NCI-H187 treated with DMSO at 0.1 percent for 48 hours (cell line): ENCODE measurements around the gene A2ML1.
"Not testable (repeated sequence)": the region's sequence is repeated elsewhere in the genome, so short reads cannot be mapped to it uniquely, and the experiment has no call there.

Experiments
- DNase-seq: peaks from one replicate; lab custom pipeline; 2025; lab: John Stamatoyannopoulos, UW

A2ML1 gene

DNA sequence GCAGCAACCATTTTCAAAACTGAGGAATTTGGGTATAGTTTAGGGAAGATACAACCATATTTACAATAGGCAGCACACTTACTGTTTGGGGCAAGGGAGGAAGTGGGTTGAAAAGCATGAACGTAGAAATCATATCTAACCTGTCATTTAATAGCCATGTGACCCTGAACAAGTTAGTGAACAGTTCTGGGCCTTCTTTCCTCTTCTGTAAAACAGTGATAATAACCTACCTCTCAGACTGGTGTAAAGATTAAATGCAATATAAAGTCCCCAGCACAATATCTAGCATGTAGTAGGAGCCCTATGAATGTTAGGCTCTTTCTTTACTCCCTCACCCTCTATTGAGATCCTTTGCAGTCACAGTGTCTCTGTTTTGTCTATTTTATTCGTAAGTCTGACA, 33.5 kb downstream of the A2ML1 start:
- DNase-seq = no peak

GRCh38 chr12:8859448-8859847, 37.0 kb downstream of the A2ML1 start:
- not testable (repeated sequence) for DNase-seq

DNA sequence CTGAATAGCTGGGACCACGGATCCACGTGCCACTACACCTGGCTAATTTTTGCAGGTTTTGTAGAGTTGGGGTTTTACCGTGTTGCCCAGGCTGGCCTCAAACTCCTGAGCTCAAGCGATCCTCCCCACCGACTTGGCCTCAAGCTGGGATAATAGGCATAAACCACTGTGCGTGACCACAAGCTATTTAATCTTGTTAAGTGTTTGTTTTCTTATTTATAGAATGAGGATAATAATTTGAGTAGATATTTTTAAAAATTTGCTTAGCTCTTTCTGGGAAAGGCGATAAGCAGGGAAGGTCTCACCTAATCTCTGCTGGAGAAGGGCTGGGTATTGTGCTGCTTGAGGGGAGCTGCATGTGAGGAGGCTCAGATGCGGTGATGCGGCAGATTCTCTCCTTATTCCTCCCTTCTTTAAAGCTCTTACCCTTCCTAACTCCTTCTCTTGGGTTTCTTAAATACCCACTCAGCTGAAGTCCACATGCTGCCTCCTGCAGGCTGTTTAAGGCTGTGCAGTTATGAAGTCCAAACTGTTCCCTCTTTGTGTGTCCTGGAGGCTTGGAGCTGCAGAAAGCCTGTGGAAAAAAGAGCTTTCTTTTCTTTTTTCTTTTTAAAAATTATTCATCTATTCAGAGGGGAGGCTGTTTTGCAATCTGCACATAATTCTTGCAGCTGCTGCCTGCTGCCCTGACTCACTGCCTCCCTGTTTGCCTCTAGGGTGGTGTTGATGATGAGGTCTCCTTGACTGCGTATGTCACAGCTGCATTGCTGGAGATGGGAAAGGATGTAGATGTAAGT, 37.9 kb downstream of the A2ML1 start:
- no peak for DNase-seq

DNA sequence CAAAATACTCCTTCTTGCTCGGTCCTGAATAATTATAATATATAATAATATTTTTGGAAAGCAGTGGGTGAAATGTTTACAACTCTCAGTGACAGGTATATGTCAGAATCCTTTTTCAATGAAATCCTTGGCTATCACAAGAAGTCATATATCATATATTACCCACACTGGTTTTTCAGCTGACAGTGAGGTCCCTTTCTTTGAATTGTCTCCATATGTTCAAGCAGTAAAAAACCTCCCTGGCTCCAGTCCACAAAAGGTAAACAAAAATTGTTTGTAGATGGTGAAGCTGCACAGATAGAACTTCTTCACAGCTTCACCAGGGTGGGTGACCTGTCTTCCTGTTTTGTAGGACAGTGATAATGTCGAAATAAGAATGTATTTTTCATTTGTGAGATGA, 44.0 kb downstream of the A2ML1 start:
- DNase-seq = no peak

DNA sequence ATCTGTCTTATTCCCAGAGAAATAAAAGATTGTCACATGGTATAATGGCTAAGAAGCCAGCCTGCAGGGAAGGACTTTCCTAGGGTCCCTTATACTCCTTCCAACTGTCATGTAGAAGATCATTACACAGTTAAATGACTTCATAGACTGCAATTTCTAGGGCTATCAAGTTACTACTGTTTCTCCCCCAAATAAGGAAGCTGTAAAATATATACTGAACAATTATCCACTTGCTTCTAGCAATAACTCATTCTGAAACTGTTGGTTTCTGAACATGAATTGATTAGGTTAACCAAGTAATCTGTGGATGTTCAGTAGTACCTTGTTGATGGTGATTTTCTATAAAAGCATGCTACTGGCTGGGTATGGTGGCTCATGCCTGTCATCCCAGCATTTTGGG, 44.6 kb downstream of the A2ML1 start:
- no peak for DNase-seq

- DNase-seq = no peak
Observed at GRCh38 chr12:8867786-8868185, 45.4 kb downstream of the A2ML1 start.

DNA sequence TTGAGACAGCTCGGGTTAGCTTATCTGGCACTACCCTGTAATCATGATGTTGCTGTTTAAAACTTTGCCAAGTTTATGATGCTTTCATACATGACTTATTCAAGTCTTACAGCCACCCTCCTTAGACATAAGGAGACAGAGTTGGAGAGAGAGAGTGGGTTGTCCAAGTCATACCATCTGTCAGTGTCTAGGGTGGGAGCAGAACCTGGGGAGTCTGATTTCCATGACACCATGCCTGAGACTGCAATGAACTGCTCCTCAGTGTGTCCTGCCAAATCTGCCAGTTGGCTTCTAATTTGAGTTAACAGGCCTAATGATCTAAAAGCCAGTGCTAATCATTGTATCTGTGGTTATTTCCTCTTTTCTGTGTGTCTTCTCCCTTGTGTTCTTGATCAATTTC, 48.2 kb downstream of the A2ML1 start:
- no peak for DNase-seq

- no peak for DNase-seq
Observed at GRCh38 chr12:8871068-8871467, 48.6 kb downstream of the A2ML1 start.

- no peak for DNase-seq
Observed at GRCh38 chr12:8876887-8877286, 54.5 kb downstream of the A2ML1 start.

DNA sequence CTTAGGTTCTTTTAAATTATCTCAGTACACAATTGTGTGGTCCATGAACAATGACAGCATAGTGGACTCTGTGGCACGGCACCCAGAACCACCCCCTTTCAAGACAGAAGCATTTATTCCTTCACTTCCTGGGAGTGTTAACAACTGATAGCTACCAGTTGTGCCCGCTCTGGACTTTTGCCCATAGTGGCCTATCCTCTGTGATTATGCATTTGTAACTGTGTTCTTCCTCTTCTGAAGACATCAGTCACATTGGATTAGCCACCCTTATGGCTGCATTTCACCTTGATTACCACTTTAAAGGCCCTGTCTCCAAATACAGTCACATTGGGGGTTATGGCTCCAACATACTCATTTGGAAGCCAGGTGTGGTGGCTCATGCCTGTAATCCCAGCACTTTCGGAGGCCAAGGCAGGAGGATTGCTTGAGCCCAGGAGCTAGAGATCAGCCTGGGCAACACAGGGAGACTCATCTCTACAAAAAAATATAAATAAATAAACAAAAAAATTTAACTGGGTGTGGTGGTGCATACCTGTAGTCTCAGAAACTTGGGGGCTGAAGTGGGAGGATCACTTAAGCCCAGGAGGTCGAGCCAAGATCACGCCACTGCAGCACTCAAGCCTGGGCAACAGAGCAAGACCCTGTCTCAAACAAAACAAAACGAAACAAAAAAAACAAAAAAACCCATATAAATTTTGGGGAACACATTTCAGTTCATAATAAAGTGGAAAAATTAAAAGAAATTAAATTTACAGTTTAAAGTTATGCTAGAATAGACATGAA, 64.3 kb downstream of the A2ML1 start:
- DNase-seq = no peak

- no peak for DNase-seq
Observed at GRCh38 chr12:8887285-8887715, 64.9 kb downstream of the A2ML1 start.

DNA sequence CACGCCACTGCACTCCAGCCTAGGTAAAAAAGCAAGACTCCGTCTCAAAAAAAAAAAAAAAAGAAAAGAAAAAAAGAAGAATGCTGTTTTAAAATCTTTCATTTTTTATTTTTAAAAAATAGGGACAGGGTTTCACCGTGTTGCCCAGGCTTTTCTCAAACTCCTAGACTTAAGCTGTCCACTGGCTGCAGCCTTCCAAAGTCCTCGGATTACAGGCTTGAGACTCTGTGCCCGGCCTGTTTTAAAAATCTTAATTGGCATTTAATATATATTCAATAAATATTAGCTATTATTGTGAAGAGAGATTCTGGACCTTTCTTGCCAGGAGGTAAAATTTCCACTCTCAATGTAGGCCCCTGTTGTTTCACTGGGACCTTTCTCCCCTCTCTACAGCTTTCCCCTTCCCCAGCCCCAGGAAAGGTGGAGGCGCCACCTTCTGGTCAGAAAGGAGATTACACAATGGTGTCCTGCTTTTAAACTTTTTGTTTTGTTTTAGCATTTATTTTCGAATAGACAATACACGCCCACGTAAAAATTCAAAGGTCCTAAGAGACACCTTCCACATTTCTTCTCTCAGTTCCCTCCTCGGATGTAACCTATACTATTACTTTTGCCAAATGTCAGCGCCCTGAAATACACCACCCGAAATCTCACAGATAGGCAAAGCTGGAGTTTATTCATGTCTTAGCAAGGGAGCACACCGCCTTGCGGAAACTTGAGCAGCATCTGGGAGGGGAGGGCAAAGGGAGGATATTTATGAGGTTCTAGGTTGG, 68.1 kb downstream of the A2ML1 start:
- DNase-seq = no peak

DNA sequence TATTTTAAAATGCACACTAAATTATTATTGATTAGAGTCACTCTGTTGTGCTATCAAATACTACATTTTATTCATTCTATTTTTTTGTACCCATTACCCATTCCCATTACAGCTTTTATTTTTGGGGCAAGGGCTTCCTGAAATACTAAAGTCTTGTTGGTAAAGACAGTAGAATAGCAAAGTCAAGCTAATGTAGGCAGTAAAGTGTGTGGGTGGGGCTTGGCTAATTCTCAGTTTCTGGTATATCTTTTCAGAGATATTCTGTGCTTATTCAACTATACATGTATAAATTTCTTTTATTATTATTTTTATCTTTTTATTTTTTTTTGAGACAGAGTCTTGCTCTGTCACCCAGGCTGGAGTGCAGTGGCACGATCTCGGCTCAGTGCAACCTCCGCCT, 69.6 kb downstream of the A2ML1 start:
- no peak for DNase-seq

DNA sequence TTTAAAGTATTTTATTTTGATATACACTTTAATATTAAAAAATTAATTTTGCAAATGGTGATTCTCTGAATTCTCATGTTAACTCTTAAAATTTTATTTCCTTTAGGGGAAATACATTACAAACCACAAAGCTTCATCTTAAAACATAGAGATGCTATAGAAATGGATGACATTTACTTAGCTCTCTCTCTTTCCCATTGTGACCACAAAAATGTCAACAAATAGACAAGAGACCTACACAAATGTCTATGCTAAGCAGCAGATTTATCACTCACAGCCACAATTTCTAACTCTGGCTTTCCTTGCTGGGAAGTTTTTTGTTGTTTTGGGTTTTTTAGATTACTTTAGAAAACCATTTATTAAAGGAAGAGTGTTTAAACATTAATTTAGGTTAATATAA, 72.0 kb downstream of the A2ML1 start:
- DNase-seq = no peak

GRCh38 chr12:8894986-8895385, 72.6 kb downstream of the A2ML1 start:
- no peak for DNase-seq

DNA sequence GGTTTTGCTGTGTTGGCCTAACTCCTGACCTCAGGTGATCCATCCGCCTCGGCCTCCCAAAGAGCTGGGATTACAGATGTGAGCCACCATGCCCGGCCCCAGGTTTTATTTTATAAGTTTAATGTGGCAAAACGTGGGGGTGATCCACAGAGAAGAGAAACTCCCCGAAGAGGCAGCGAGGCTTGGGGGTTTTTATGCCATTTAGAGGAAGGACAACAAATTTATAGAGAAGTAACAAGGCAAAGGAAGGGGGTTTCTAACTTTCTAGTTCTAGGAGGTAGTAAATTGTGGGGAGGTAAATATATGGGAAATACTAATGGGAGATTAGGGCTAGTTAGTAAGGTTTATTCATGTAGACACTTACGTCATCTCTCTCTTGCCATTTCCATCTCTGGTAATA, 74.7 kb downstream of the A2ML1 start:
- DNase-seq = no peak

DNA sequence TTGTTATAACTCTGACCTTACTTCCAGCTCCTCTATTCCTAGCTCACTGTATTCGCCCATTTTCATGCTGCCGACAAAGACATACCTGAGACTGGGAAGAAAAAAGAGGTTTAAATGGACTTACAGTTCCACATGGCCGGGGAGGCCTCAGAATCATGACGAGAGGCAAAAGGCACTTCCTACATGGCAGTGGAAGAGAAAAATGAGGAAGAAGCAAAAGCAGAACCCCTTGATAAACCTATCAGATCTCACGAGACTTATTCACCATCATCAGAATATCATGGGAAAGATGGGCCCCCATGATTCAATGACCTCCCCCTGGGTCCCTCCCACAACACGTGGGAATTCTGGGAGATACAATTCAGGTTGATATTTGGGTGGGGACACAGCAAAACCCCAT, 77.4 kb downstream of the A2ML1 start:
- DNase-seq = no peak

- DNase-seq = not testable (repeated sequence)
Observed at GRCh38 chr12:8902703-8903102, 80.3 kb downstream of the A2ML1 start.

- DNase-seq = no peak
Observed at GRCh38 chr12:8903646-8904045, 81.2 kb downstream of the A2ML1 start.

- DNase-seq = no peak
Observed at GRCh38 chr12:8904665-8905064, 82.2 kb downstream of the A2ML1 start.

- no peak for DNase-seq
Observed at GRCh38 chr12:8905546-8905945, 83.1 kb downstream of the A2ML1 start.

DNA sequence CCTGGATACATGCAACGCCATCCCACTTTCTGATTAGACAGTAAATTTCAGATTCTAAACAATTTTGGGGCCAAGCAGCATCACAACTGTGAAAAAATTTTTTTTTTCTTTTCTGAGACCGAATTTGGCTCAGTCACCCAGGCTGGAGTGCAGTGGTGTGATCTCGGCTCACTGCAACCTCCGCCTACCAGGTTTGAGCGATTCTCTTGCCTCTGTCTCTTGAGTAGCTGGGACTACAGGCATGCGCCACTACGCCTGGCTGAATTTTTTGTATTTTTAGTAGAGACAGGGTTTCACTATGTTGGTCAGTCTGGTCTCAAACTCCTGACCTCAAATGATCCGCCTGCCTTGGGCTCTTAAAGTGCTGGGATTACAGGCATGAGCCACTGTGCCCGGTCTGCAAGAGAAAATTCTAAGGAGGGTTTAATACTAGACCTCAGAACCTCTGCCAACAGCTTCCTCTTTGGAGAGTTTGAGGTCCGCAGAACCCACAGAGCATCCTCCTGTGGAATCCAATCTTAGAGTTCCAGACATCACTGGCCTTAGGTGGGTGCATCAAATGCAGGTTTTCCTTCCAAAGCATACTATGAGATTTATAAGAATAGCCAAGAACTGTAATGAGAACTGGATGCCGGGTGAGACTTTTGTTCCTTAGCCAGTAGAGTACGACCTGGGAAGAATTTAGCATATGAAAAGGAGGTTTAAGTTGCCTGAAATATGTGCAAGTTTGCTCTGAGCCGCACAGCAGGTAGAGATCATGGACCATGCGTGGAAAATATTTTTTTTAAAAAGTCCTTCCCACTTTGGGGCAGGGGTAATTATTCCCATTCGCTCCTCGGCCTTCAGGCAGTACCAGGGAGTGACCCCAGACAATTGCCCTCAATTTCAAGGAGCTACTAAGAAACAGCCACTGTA, 84.1 kb downstream of the A2ML1 start:
- no peak for DNase-seq
